Loucy (cell line): ENCODE data around the gene PKNOX2.

Experiments used
- H2AFZ ChIP-seq: fragments of 200-600 bp; sonication (generic); 2 replicates; pipeline ENCODE4 v1.6.0; 2016; ENCODE audit warnings: antibody characterized with exemption, mild to moderate bottlenecking, low read length, moderate library complexity
- H3F3A ChIP-seq: fragments of 200-600 bp; 2 replicates; pipeline ENCODE4 v1.6.0; 2016; ENCODE audit warnings: antibody characterized with exemption, low read depth, mild to moderate bottlenecking
- H3K27me3 ChIP-seq: fragments of 200-600 bp; sonication (generic); 2 replicates; pipeline ENCODE4 v1.6.1; 2014; ENCODE audit warnings: low read length, mild to moderate bottlenecking; ENCODE audit not compliant: insufficient read depth, poor library complexity, severe bottlenecking
- H3K36me3 ChIP-seq: fragments of 200-600 bp; sonication (generic); 2 replicates; pipeline ENCODE4 v1.6.1; 2016; ENCODE audit warnings: low read length; ENCODE audit not compliant: insufficient read depth
- H3K4me1 ChIP-seq: fragments of 200-600 bp; sonication (generic); 2 replicates; pipeline ENCODE4 v1.5.1; 2014; ENCODE audit warnings: low read length, mild to moderate bottlenecking; ENCODE audit not compliant: insufficient read depth, poor library complexity, severe bottlenecking
- H3K4me2 ChIP-seq: fragments of 200-600 bp; sonication (generic); 2 replicates; pipeline ENCODE4 v1.6.0; 2014; ENCODE audit warnings: antibody characterized with exemption, low read length, low read depth, mild to moderate bottlenecking; ENCODE audit not compliant: poor library complexity, severe bottlenecking
- H3K4me3 ChIP-seq: fragments of 200-600 bp; sonication (generic); 2 replicates; pipeline ENCODE4 v1.5.1; 2014; ENCODE audit warnings: low read length, mild to moderate bottlenecking, mixed read lengths; ENCODE audit not compliant: poor library complexity, severe bottlenecking
- H3K79me2 ChIP-seq: fragments of 200-600 bp; sonication (generic); 2 replicates; pipeline ENCODE4 v1.6.1; 2014; ENCODE audit warnings: low read length; ENCODE audit not compliant: insufficient read depth
- H3K9ac ChIP-seq: fragments of 200-600 bp; sonication (generic); 2 replicates; pipeline ENCODE4 v1.6.0; 2014; ENCODE audit warnings: mild to moderate bottlenecking, low read depth, low read length, moderate library complexity; ENCODE audit not compliant: poor library complexity, severe bottlenecking
- H3K9me2 ChIP-seq: fragments of 200-600 bp; sonication (generic); replicated peaks from 2 replicates; pipeline ENCODE4 v1.6.1; 2016; ENCODE audit warnings: low read depth, low read length, mixed read lengths
- H3K9me3 ChIP-seq: fragments of 200-600 bp; sonication (generic); 2 replicates; pipeline ENCODE4 v1.6.1; 2014; ENCODE audit warnings: mild to moderate bottlenecking, antibody characterized with exemption, low read length, low read depth; ENCODE audit not compliant: insufficient read depth
- H4K20me1 ChIP-seq: fragments of 200-600 bp; sonication (generic); 2 replicates; pipeline ENCODE4 v1.6.0; 2014; ENCODE audit warnings: antibody characterized with exemption, low read length, mild to moderate bottlenecking; ENCODE audit not compliant: insufficient read depth, poor library complexity, severe bottlenecking
- CTCF ChIP-seq: fragments of 200-600 bp; sonication (generic); conservative IDR thresholded peaks from 2 replicates; pipeline ENCODE4 v1.5.1; 2014; ENCODE audit warnings: mild to moderate bottlenecking, antibody characterized with exemption, low read length
- EZH2phosphoT487 ChIP-seq: fragments of 200-600 bp; IDR thresholded peaks from 2 replicates; pipeline ENCODE4 v1.6.1; 2018; ENCODE audit warnings: antibody characterized with exemption, mild to moderate bottlenecking, moderate library complexity, borderline replicate concordance

PKNOX2 gene

GRCh38 chr11:125356797-125357196 is 192.2 kb downstream of the PKNOX2 start:
- Histone ChIP-seq H3K9me2 (no peaks in the 10 kb centered on the region), H3K4me2 (no peak overlapping the region), H3K9me3 (no peaks in the 10 kb centered on the region), H3F3A (no peaks in the 10 kb centered on the region), H2AFZ (no peak overlapping the region), H3K79me2 (no peaks in the 10 kb centered on the region), H3K27me3 (no peaks in the 10 kb centered on the region), H3K9ac (no peak overlapping the region), H3K4me1 (no peaks in the 10 kb centered on the region), H4K20me1 (no peaks in the 10 kb centered on the region), H3K36me3 (no peaks in the 10 kb centered on the region), H3K4me3 (no peak overlapping the region)
- no peak for TF ChIP-seq EZH2phosphoT487
- TF ChIP-seq CTCF = no peak

- H3K79me2 ChIP-seq = no peaks in the 10 kb centered on the region
- H3K4me3 ChIP-seq = no peak overlapping the region
- H2AFZ ChIP-seq = no peak overlapping the region
- TF ChIP-seq CTCF = no peak
- TF ChIP-seq EZH2phosphoT487 = no peak
- H3K9me2 ChIP-seq = no peaks in the 10 kb centered on the region
- no peaks in the 10 kb centered on the region for H3K4me1 ChIP-seq
- H3K27me3 ChIP-seq = no peaks in the 10 kb centered on the region
- no peaks in the 10 kb centered on the region for H3K9me3 ChIP-seq
- H4K20me1 ChIP-seq = no peaks in the 10 kb centered on the region
- no peak overlapping the region for H3K9ac ChIP-seq
- H3K36me3 ChIP-seq = no peaks in the 10 kb centered on the region
- no peak overlapping the region for H3K4me2 ChIP-seq
- H3F3A ChIP-seq = no peaks in the 10 kb centered on the region
Measured at GRCh38 chr11:125357551-125357950, 193.0 kb downstream of the PKNOX2 start.

- Histone ChIP-seq H3K4me3 (no peak overlapping the region), H2AFZ (no peak overlapping the region), H3K4me1 (no peaks in the 10 kb centered on the region), H3K9me3 (no peaks in the 10 kb centered on the region), H4K20me1 (no peaks in the 10 kb centered on the region), H3F3A (no peaks in the 10 kb centered on the region), H3K27me3 (no peaks in the 10 kb centered on the region), H3K79me2 (no peaks in the 10 kb centered on the region), H3K4me2 (no peak overlapping the region), H3K36me3 (no peaks in the 10 kb centered on the region), H3K9me2 (no peaks in the 10 kb centered on the region), H3K9ac (no peak overlapping the region)
- TF ChIP-seq EZH2phosphoT487 = no peak
- TF ChIP-seq CTCF = no peak
Measured at GRCh38 chr11:125358254-125358840, 193.8 kb downstream of the PKNOX2 start.
